Lung (tissue), 16 donors: Measurements from ENCODE around the gene CT47B1. TPM values are rescaled to one million over a fixed set of nuclear protein-coding genes. Genes with fewer than 3 reads are reported as not detected.
"Not testable (repeated sequence)": the region's sequence is repeated elsewhere in the genome, so short reads cannot be mapped to it uniquely, and the experiment has no call there.

Experiments used
- ATAC-seq: fragments of 200-7000 bp; cut with Tn5 transposase; one replicate; pipeline ENCODE4 v1.9.1; 2020; ENCODE audit warnings: moderate number of reproducible peaks; ENCODE audit not compliant: insufficient read depth, low FRiP score
- DNase-seq, 3 donors: peaks; one replicate each; pipeline ENCODE4 v3.0.0-alpha.2; 2013 to 2017
- H3K27ac ChIP-seq, 2 donors: one replicate each; pipeline ENCODE4 v1.5.1; 2013; ENCODE audit warnings: mild to moderate bottlenecking in 2 of 2, moderate library complexity in 2 of 2, control low read depth in 1 of 2, inconsistent platforms in 1 of 2, low read depth in 1 of 2, low read length in 1 of 2
- H3K27me3 ChIP-seq, 3 donors: one replicate each; pipeline ENCODE4 v1.5.1; 2013; ENCODE audit warnings: low read length in 2 of 3; ENCODE audit not compliant: control insufficient read depth in 3 of 3, insufficient read depth in 3 of 3
- H3K36me3 ChIP-seq, 4 donors: one replicate each; pipeline ENCODE4 v1.5.1; 2013; ENCODE audit warnings: low read length in 4 of 4, mild to moderate bottlenecking in 1 of 4, moderate library complexity in 1 of 4; ENCODE audit not compliant: control insufficient read depth in 4 of 4, insufficient read depth in 4 of 4
- H3K4me1 ChIP-seq, 5 donors: one replicate each; pipeline ENCODE4 v1.5.1; 2013; ENCODE audit warnings: low read length in 5 of 5, mild to moderate bottlenecking in 2 of 5, moderate library complexity in 1 of 5; ENCODE audit not compliant: control insufficient read depth in 5 of 5, insufficient read depth in 5 of 5
- H3K4me3 ChIP-seq: one replicate; pipeline ENCODE4 v1.5.1; 2013; ENCODE audit warnings: mild to moderate bottlenecking, control low read depth, moderate library complexity
- H3K9ac ChIP-seq, 2 donors: one replicate each; pipeline ENCODE4 v1.5.1; 2013; ENCODE audit warnings: low read length in 2 of 2, control low read depth in 1 of 2; ENCODE audit not compliant: insufficient read depth in 1 of 2
- H3K9me3 ChIP-seq, 4 donors: one replicate each; pipeline ENCODE4 v1.5.1; 2013; ENCODE audit warnings: low read length in 3 of 4, mild to moderate bottlenecking in 1 of 4, moderate library complexity in 1 of 4; ENCODE audit not compliant: control insufficient read depth in 4 of 4, insufficient read depth in 3 of 4
- whole genome bisulfite sequencing, 2 donors: extraction: QIAGEN DNeasy Blood & Tissue Kit; methylation state at CpG; one replicate each; pipeline ENCODE4 v1.1.7; 2013; 5-methylcytosine and 5-hydroxymethylcytosine counted together
- long read RNA-seq, 5 donors: transcript quantifications; one replicate each; lab custom pipeline, GENCODE V29; 2026
- polyA plus RNA-seq, 2 donors: library from polyadenylated mRNA; stranded (reverse); fragments of 200-250 nt; gene quantifications; one replicate each; pipeline ENCODE4 v1.2.1, GENCODE V29; 2013
- total RNA-seq, 2 donors: library from RNA; depleted of rRNA in 1 of 2; stranded (reverse); fragments of >200 nt in 1 of 2; gene quantifications; one replicate each; pipeline ENCODE4 v1.2.1, GENCODE V29; 2014 to 2021
- TF ChIP-seq, protein P1 (sequence below): IDR thresholded peaks from 2 replicates; pipeline ENCODE4 v1.5.1; 2012; ENCODE audit warnings: mild to moderate bottlenecking; ENCODE audit errors: control extremely low read depth, extremely low read depth
- donor health status: control.
- donor health status: control.
- donor health status: Bipolar disorder and iron deficiency.
- donor health status: healthy.
- donor health status: DM: yes; HTN: yes; CAD: no.

CT47B1 gene
- total RNA-seq (not detected), polyA plus RNA-seq (not detected)
- long read RNA-seq, donor 1: 0 reads
- long read RNA-seq, donor 2: 0 reads
- long read RNA-seq, donor 3: 0 reads
- long read RNA-seq, donor 4: 0 reads
- long read RNA-seq, donor 5: 0 reads

DNA sequence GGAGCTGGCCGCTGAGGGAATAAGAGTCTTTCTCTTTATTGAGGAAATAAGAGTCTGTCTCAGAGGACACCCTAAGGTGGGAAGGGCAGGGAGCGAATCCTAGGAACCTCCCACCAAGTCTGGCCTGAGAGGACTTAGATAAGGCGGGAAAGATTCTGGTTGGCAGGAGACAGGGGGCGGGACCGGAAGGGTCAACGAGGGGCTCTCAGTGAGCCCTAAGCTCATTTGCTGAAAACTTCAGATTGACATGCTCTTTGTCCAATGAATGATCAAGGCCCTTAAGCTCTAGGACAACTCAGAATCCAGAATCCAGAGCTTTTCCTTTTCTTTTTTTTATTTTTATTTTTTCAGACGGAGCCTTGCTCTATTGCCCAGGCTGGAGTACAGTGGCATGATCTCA, at the start of gene CT47B1:
TSS of gene CT47B1 (minus strand) at position 101 of the 400 bp plus-strand sequence. CDS start 196 bp downstream, outside the sequence.
- WGBS, 2 donors: no CpG with 5 or more reads among the region's 7 CpGs
- H3K4me3 ChIP-seq, H3K36me3 ChIP-seq, H3K9ac ChIP-seq, DNase-seq, H3K4me1 ChIP-seq, H3K9me3 ChIP-seq, H3K27ac ChIP-seq, ATAC-seq, H3K27me3 ChIP-seq: not testable (repeated sequence)

DNA sequence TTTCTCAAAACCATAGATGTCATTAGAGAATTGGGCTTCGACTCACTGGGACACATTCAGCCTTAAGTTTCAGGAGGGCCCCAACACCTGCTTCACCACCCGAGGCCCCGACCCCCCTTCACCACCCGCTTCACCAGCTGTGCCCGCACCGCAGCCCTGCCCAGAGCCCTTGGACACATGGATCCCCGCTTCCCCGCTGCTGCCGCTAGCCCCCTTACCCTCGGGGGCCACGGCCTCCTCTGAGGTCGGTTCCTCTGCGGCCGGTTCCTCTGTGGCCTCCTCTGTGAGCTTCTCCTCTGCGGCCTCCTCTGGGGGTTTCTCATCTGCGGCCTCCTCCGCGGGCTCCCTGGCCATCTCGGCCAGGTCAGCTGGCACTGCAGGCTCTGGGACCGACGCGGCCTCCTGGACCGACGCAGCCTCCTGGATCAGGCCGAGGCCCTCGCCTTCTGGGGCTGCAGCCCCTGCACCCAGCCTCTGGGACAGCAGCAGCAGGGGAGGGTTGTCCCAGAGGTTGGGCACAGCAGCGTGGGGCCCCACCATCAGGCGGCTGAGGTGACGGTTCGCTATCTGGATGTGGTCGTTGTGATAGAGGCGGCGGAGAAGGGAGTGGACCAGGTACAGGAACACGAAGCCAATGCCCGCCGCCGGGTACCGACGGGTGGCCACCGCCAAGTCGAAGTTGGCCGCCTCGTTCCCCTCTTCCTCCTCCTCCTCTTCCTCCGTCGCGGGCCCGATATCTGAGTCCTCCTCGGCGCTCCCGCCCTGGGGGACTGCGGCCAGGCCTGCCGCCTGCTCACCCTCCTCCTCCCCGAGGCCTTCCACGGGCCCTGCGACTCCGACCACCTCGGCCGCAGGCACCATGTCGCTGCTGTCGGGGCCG, 748 bp downstream of the CT47B1 start:
- H3K27ac ChIP-seq: no peak overlapping the region
- TF ChIP-seq, protein P1, sequence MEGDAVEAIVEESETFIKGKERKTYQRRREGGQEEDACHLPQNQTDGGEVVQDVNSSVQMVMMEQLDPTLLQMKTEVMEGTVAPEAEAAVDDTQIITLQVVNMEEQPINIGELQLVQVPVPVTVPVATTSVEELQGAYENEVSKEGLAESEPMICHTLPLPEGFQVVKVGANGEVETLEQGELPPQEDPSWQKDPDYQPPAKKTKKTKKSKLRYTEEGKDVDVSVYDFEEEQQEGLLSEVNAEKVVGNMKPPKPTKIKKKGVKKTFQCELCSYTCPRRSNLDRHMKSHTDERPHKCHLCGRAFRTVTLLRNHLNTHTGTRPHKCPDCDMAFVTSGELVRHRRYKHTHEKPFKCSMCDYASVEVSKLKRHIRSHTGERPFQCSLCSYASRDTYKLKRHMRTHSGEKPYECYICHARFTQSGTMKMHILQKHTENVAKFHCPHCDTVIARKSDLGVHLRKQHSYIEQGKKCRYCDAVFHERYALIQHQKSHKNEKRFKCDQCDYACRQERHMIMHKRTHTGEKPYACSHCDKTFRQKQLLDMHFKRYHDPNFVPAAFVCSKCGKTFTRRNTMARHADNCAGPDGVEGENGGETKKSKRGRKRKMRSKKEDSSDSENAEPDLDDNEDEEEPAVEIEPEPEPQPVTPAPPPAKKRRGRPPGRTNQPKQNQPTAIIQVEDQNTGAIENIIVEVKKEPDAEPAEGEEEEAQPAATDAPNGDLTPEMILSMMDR: no peak
- no peaks in the 10 kb centered on the region for H3K4me1 ChIP-seq
- no peaks in the 10 kb centered on the region for H3K36me3 ChIP-seq
- no peak for ATAC-seq
- H3K9me3 ChIP-seq: no peaks in the 10 kb centered on the region
- no peak overlapping the region for H3K4me3 ChIP-seq
- 96 to 100% methylated on average over 30 to 61 of the region's 61 CpGs for WGBS, 2 donors
- H3K27me3 ChIP-seq: no peaks in the 10 kb centered on the region
- no peak overlapping the region for H3K9ac ChIP-seq
- no peak for DNase-seq

DNA sequence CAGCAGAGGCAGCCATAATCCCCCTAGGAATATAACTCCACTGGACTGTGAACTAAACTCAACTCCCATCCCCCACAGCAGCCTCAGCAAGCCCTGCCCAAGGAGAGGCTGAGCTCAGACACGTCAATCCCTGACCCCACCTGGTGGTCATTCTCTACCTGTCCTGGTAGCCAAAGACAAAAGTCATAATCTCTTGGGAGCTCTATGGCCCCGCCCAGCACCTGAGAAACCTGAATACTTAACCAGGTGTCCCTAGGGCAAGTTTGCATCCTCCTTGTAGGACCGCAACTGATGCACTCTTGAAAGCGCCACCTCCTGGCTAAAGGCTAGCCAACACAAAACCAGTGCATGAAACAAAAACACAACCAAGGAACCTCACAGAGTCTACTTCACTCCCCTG, 18.4 kb downstream of the CT47B1 start:
- 46 to 47% methylated on average over 4 of the region's 4 CpGs for WGBS, 2 donors
- TF ChIP-seq, protein P1: no peak
- ATAC-seq: no peak
- no peak for DNase-seq
- H3K4me1 ChIP-seq: no peaks in the 10 kb centered on the region
- H3K4me3 ChIP-seq: no peak overlapping the region
- H3K36me3 ChIP-seq: no peaks in the 10 kb centered on the region
- no peaks in the 10 kb centered on the region for H3K27me3 ChIP-seq
- H3K27ac ChIP-seq: no peak overlapping the region
- no peak overlapping the region for H3K9ac ChIP-seq
- no peaks in the 10 kb centered on the region for H3K9me3 ChIP-seq

DNA sequence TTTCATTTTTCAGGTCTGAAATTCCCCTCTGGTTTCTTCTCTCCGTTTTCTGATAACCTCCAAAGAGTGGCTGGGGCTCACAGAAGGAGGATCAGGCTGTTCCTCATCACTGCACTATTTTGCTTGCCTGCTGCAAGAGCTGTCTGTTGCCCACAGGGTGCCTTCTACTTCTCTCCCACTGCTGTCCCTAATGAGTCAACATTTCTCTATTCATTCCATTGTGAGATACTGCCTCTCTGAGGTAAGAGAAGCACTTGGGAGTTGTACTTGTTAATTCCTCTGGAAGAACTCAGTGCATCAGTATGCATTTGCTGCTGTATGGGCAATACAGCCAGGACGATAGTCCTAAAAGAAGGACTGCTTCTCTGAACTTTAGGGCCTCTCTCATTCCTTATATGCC, 34.8 kb downstream of the CT47B1 start:
- Histone ChIP-seq H3K27me3 (no peaks in the 10 kb centered on the region), H3K27ac (no peak overlapping the region), H3K9ac (no peak overlapping the region), H3K9me3 (no peaks in the 10 kb centered on the region), H3K36me3 (no peaks in the 10 kb centered on the region), H3K4me1 (no peaks in the 10 kb centered on the region), H3K4me3 (no peak overlapping the region)
- DNase-seq: no peak
- WGBS, 2 donors: 58 to 94% methylated on average over 2 of the region's 2 CpGs
- TF ChIP-seq, protein P1: no peak
- ATAC-seq: no peak
